ENCODE results near the gene PLXNA2.

Gene PLXNA2

GRCh38 chr1:208006258-208006920 is 237.8 kb downstream of the PLXNA2 start:
- no peak for DNase-seq (ENCODE audit: low read depth in 2 of 3, low spot score in 1 of 3)

DNA sequence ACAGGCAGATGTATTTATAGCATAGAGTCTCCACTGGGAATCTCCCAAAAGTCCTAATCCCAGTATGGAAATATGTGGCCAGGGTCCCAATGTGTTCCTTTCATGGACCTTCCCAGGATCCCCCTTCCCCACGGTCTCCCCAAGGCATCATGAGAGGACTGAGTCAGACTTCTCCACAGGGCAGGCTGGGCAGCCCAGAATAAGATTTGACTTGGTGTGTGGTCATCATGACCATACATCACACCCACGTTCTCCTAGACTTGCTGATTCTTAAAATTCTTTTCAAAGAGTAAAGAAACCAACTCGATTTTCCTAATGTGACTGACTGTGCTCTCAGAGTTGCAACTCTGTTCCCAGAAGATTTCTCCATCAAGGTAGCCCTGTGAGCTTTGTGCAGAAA is 239.3 kb downstream of the PLXNA2 start:
- no peak for DNase-seq (ENCODE audit: low read depth in 2 of 3, low spot score in 1 of 3)

- no peak for DNase-seq (ENCODE audit: low read depth in 2 of 3, low spot score in 1 of 3)
Measured at GRCh38 chr1:208003241-208003640, 240.9 kb downstream of the PLXNA2 start.

DNA sequence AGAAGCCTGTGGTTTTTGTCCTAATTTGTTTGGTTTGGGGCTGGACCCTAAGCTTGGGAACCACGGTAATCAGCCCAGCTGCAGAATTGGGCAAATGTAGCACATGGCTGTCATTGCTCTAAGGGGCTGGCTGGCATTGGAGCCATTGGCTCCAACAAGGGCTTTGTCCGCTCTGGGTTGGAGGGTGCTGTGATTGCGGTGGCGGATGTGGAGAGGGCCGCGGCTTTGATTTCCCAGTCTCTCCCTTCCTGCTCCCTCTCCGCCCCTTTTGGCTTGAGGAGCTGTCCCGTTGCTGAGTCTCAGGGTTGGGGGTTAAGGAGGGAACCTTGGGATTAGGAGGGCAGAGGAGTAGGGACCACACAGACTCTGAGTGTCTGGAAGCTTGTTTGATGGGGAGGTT is 241.5 kb downstream of the PLXNA2 start:
- no peak for DNase-seq (ENCODE audit: low read depth in 2 of 3, low spot score in 1 of 3)

GRCh38 chr1:208002078-208002477 is 242.1 kb downstream of the PLXNA2 start:
- no peak for DNase-seq (ENCODE audit: low read depth in 2 of 3, low spot score in 1 of 3)

DNA sequence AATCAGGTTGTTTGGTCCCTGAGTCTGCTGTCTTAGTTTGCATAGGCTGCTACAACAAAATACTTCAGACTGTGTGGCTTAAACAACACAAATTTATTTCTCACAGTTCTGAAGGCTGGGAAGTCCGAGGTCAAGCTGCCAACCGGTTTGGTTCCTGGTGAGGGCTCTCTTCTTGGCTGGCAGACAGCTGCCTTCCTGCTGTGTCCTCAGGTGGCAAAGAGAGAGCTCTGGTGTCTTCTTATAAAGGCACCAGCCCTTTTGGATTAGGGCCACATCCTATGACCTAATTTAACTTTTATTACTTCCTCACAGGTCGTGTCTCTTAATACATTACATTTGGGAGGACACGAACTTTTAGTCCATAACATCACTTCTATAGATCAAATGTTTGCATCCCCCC is 243.7 kb downstream of the PLXNA2 start:
- DNase-seq (ENCODE audit: low read depth in 2 of 3, low spot score in 1 of 3): no peak

DNA sequence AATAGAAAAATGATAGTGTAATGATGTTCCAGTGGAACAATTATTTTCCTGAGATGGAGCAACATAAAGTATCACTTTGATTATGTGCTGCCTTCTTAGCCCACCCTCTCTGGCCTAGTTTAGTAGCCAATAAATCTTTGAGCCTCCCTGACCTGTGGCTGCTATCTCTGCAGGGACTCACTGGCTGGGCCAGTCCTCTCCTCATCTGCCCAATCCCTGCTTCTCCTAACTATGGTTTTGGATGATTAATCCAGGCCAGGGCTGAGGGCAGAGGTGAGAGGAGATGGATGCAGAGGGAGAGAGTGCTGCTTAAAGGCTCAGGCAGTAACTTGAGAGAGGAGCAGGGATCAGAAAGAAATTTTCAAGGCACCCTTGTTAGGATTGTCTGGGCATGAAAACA is 244.2 kb downstream of the PLXNA2 start:
- DNase-seq (ENCODE audit: low read depth in 2 of 3, low spot score in 1 of 3): no peak

DNA sequence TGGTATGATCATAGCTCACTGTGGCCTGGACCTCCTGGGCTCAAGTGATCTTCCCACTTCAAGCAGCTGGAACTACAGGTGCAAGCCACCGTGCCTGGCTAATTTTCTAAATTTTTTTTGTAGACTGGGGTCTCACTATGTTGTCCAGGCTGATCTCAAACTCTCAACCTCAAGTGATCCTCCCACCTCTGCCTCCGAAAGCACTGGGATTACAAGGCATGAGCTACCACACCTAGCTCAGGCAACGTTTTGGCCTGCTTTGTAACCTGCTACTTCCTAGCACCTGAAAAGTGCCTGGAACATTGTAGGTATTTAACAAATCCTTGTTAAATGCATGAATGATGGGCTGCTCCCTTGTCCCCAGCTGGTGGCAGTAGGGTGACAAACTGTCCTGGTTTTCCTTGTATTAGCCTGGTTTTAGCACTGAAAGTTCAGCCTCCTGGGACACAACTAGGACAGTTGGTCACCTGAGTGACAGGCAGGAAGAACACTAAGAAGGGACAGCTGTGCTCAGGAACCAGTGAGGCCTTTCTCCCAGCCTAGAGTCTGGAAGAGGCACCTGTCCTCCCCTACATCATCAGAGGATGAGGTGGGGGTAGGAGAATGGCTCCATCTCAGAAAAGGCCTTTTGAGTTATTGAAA is 244.8 kb downstream of the PLXNA2 start:
- no peak for DNase-seq (ENCODE audit: low read depth in 2 of 3, low spot score in 1 of 3)

- DNase-seq (ENCODE audit: low read depth in 2 of 3, low spot score in 1 of 3): no peak
Measured at GRCh38 chr1:207998691-207999090, 245.5 kb downstream of the PLXNA2 start.

DNA sequence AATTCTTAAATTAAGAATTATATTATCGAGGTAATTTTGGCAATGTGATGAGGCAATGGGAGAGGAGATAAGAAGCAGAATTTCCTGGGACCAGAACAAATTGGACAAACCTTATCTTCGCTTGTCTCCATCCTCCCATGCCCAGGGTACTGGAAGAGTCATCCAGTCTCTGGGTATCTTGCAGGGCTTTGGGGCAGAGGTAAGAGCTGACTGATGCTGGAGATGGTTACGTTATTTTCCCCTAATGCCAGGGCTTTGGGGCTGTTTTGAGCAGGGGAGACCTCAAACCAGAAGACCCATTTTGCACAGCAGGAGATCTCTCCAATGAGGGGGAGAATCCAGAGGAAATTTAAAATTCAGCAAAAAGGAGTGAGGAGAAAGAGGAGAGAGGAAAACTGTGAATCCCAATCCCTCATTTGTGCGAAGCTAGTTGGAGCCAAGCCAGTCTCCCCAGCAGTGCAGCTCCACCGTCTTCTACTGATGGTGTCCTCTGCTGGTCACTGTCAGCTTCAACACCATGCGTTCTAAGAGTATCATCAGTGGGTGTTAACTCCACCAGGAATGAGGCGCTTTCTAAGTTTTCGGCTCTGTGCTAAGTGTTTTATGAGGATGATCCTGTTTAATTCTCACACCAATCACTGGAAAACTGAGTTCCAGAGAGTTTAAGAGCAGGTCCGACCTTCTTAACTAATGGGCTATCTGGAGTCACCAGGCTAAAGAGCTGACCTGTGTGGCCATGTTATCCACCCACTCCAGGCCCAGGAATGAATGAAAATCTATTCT is 246.5 kb downstream of the PLXNA2 start:
- peak; percentile 19 to 52 (median 39) for DNase-seq (ENCODE audit: low read depth in 2 of 3, low spot score in 1 of 3)

DNA sequence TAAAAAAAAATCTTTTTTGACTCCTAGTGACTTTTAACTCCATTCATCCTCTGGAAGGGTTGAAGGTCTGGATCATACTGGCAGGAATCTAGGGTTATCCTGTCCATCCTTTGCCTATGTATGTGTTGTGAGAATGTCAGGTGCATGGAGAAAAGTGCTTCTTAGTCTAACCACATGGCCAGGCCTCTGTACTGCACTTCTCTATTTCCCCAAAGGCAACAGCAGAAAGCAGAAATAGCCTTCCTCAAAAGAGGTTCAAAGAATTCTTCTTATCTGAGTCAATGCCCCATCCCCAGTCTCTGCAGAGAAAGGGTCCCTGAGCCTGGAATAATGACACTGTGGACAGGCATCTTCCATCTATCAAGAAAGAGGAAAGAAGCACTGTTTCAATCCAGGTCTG is 247.5 kb downstream of the PLXNA2 start:
- DNase-seq (ENCODE audit: low read depth in 2 of 3, low spot score in 1 of 3): no peak

GRCh38 chr1:207995576-207995975 is 248.6 kb downstream of the PLXNA2 start:
- no peak for DNase-seq (ENCODE audit: low read depth in 2 of 3, low spot score in 1 of 3)

DNA sequence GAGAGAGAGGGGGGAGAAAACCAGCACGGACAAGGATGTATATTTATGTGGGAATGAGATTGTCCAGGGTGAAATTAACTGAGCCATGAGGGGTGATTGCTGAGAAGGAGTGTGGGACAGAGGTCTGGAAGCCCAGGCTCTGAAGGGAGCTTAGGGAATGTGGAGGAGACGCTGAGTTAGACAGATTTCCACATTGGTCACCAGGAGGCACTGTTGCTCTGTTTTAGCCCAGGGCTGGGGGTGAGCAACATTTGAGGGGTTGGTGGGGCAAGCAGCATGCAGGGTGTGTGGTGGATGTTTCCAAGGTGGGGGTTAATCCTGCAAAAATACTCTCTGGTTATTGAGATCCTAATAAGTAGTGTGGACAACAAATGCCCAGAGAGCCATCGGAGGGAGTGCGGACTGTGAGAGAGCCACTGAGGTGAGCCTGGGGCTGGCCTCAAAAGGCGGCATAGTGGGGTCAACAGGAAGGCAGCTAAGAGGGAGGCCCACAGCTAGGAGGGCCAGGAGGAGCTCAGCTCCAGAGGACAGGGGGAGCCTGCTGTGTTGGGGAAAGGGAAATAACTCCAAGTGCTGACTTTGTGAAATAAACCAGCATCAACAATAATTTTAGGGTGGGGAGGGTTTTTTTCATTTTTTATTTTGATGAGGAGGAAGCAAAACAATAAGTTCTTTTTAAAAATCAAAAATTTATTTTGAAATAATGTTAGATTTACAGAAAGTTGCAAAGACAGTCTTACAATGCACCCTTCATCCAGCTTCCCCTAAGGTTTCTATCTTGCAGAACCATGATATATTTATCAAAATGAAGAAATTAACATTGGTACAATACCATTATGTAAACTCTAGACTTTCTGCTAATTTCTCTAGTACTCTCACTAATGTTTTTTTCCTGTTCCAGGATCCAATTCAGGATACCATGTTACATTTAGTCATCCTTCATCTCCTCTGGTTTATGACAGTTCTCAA is 250.4 kb downstream of the PLXNA2 start:
- DNase-seq (ENCODE audit: low read depth in 2 of 3, low spot score in 1 of 3): no peak

DNA sequence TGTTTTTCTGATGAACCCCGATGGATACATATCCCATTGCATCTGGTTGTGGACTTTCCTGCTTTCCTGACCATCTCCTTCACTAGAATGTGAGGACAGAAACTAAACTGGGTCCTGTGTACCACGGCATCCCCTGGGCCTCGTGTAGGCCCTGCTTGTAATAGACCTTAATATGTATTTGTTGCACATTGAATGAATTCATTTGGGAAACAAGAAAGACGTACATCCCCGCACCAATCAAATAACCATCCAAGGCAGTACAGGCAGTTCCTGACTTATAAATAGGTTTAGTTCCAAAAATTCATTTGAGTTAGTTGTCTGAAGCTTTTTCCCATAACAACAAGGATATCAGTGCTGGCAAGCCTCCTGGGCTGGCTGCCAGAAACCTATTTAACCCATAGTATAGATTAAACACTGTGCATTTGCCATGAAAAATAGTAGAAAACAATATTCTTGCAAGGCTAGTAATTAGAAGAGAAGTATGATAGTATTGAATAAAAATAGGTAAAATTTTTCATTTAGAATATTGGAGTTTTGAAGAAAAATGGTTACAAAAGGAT is 251.4 kb downstream of the PLXNA2 start:
- DNase-seq (ENCODE audit: low read depth in 2 of 3, low spot score in 1 of 3): no peak

DNA sequence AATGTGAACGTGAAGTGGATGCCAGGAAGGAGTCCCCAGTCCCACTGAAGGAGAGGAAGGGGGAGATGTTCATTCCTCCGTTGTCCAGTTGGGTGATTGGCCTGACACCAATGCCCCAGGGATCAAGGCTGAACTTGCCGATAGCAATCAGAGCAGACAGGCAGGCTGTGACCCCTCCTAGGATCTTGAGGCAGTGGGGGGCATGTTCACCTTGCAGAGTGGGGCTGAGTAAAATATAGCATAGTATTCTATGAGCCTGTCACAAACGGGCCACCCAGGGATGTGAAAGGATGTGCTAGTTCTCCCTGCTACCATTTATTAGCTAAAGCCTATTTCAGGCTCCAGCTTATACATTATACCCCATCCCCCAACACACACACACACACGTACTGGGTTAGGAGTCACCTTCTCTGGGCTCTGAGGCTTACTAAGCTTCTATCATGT is 252.6 kb downstream of the PLXNA2 start:
- no peak for DNase-seq (ENCODE audit: low read depth in 2 of 3, low spot score in 1 of 3)

DNA sequence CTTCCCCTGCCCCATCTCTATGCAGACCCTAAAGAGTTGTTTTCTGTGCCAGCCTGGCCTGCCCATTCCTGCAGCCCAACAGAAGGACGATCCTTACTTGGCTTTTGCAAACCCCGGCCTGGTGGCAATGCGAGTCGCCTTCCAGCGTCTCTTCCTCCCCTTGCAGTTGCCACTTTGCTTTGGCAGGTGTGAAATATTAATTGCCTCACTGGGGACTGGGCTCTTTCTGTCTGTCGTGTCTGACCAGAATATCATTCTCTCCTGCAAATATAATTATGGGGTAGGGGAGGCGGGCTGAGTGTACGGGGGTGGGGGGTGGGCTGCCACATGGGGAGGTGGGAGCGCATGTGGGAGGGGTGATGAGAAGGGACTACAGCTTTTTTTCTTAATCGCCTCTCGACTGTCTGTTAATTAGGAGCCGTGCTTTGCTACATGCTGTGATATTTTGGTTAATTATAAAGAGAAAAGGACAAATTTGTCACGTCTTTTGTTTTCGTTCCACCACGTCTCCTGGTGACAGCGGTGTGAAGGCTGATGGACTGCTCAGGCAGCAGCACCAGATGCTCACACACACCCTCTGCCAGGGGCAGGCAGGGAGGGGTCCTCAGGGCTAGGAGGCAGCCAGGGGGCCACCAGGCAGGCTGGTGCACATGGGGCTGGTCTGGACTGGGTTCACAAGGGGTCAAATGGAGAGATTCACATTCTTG is 253.2 kb downstream of the PLXNA2 start:
- DNase-seq (ENCODE audit: low read depth in 2 of 3, low spot score in 1 of 3): no peak

DNA sequence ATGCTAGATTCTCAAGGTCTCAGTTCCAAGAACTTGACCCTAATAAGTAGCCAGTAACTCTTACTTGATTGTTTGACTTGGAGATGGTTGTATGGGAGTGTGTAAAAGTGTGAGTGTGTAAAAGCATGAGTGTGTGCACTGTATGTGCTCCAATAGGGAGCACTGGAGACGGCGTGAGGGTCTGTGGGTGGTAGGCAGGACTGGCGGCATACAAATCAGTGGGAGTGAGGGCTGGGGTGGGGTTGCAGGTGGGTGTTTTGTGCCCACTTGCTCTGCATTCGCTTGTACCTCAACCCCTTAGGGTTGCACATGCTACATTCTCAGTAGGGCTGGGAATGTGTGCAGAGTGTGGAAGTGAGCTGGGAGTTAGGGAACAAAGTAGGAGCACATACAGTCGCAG is 253.7 kb downstream of the PLXNA2 start:
- no peak for DNase-seq (ENCODE audit: low read depth in 2 of 3, low spot score in 1 of 3)

GRCh38 chr1:207988326-207989165 is 255.6 kb downstream of the PLXNA2 start:
- no peak for DNase-seq (ENCODE audit: low read depth in 2 of 3, low spot score in 1 of 3)

DNA sequence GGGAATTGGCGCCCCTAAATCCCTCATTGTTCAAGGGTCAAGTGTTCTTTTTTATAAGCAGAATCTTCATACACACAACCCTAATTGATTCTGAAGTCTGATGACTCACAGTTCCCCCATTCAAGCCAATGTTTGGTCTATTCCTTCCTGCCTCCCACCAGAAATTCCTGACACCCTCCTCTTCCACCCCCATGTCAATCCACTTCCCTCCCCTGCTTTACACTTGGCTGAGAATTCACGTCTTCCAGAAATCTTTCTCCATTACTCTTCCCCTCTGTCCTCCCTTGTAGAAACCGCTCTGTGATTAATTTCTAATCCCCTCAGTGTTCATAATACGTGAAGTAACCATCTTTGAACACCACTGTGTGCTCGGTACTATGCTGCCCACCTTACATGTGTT is 257.0 kb downstream of the PLXNA2 start:
- DNase-seq (ENCODE audit: low read depth in 2 of 3, low spot score in 1 of 3): no peak

Data from stimulated activated CD4-positive, alpha-beta T cell treated with anti-CD3 and anti-CD28 coated beads, Interleukin-12 subunit alpha, Interleukin-12 subunit beta, amount 100 ng/mL, for 48 hours (primary cell).